HEK293T (cell line): ENCODE measurements around the gene CDC14C.

Source experiments
- ARNT ChIP-seq: fragments of 450-650 bp; IDR thresholded peaks from 2 replicates; pipeline ENCODE4 v1.6.1; 2017; ENCODE audit warnings: mild to moderate bottlenecking
- CTBP1 ChIP-seq: fragments of 450-650 bp; IDR thresholded peaks from 2 replicates; pipeline ENCODE4 v1.6.1; 2016; ENCODE audit warnings: borderline replicate concordance
- FOXK2 ChIP-seq: fragments of 450-650 bp; IDR thresholded peaks from 2 replicates; pipeline ENCODE4 v1.6.1; 2016; ENCODE audit warnings: mild to moderate bottlenecking
- LEF1 ChIP-seq: fragments of 450-650 bp; IDR thresholded peaks from 2 replicates; pipeline ENCODE4 v1.6.1; 2017; ENCODE audit warnings: mild to moderate bottlenecking, borderline replicate concordance

GRCh38 chr7:48964074-48964473 lies 39.7 kb downstream of the CDC14C start:
- TF ChIP-seq CTBP1 (no peak), LEF1 (no peak), ARNT (no peak), FOXK2 (no peak)
